NCI-H128 (cell line): Measurements from ENCODE around the gene POM121C.
"Not testable (repeated sequence)": the region's sequence is repeated elsewhere in the genome, so short reads cannot be mapped to it uniquely, and the experiment has no call there.

Source experiments
- DNase-seq: peaks from one replicate; lab custom pipeline; 2025; ENCODE audit not compliant: unreplicated experiment; lab: John Stamatoyannopoulos, UW

Gene POM121C

GRCh38 chr7:75397865-75398264 lies 88.2 kb downstream of the POM121C start:
- not testable (repeated sequence) for DNase-seq

DNA sequence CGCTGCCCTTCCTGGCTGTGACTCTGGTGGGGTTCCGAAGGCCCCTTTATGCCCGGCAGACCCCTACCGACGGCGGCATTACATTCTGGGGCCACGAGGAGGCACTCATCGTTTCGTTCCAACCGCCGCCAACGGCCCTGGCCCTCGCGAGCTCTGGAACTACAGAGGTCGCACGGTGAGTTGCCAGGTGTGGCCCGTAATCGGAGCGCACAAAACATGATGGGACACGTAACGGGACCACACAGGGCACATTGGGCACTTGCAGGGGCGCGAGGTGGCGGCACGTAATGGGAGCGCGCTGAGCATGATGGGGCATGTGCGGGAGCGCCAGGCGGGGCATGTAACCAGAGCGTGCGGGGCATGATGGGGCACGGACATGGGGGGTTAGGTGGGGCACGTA lies 90.8 kb downstream of the POM121C start, which contains the start of gene TRIM73:
TRIM73 (plus strand) TSS at position 301 of the 400 bp plus-strand sequence. CDS start 3,305 bp downstream, outside the sequence.
- DNase-seq: not testable (repeated sequence)

GRCh38 chr7:75393194-75393593 lies 92.9 kb downstream of the POM121C start:
- DNase-seq: not testable (repeated sequence)

DNA sequence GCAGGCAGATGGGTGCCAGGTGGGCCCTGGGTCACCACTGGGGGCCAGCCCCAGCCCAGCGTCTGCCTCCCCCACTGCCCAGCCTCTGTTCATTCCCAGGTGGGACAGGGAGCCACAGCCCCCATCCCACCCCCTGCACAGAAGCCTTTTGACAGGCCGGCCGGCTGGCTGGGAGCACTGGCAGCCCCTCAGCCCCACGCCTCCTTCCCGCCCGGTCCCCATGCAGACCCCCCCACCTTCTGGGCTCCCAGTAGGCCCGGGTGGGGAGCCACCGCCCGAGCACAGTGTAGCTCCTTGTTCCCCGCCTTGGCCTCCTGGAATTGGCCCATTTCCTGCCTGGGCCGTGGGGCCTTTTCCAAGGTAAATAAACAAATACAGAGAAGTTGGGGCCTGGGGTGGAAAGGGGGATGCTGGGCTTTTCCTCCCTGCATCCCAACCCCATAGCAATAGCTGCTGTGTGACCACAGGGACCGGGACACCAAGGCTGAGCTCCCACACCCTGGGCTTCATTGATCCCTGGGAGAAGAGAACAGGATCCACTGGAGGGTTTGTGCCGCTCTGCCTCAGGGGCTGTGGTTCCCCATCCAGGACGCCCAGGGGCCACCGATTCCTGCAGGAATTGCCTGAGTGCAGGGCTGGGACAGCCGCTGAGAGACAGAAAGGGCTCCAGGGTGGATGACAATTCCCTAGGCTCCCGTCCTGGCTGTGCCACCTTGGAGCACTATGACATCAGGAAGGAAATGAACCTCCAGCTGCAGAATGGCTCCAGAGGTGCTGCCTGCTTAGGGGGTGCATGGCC lies 111.4 kb downstream of the POM121C start:
- DNase-seq: not testable (repeated sequence)

DNA sequence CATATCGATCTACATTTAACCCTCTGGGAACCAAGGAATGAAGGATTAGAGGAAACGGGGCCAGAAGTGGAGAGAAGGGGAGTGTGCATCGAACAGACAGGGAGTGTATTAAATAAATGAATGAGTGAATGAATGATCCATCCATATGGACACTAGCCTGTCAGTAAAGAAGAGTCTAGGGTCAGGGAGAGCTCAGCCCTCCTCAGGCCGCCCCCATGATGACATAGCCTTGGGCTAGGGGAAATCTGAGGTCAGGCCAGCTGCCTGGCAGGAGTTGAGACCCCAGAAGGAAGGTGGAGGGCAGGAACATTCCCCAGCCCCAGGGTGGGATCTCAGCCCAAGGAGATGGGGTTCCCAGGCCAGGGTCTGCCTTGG lies 112.0 kb downstream of the POM121C start:
- DNase-seq: not testable (repeated sequence)

DNA sequence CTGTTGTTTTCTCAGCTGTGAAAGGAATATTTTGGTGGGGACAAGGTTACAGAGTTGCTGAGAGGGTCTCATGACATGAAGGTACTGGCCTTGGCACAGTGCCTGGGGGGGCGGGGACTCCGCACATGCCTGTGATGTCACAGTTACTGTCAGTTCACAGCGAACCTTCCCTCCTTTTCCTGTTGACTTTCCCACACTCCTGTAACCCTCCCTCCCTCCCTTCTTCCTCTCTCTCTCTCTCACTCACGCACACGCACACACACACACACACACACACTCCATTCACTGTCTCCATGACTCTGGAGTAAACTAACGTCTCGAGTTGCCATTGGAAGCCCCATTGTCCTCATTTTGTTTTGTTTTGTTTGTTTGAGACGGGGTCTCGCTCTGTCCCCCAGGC lies 118.8 kb downstream of the POM121C start:
- not testable (repeated sequence) for DNase-seq
